Measurements from ENCODE around the gene GARNL3.

The GARNL3 gene

GRCh38 chr9:127264462-127265219 is at the start of gene GARNL3:
Gene GARNL3, plus strand, starts transcription at chr9:127264774. Its CDS starts 104 bp downstream, at chr9:127264878.
- Histone ChIP-seq H3K4me3 (no peak within 1 kb of the TSS), H3K27ac (peak within 1 kb of the TSS in 2 of 21 experiments; percentile 1 to 53)

- Histone ChIP-seq H3K27ac (no peak overlapping the region), H3K4me3 (no peak overlapping the region)
Measured at GRCh38 chr9:127215268-127216209, 49.0 kb upstream of the GARNL3 start.

- Histone ChIP-seq H3K27ac (no peak overlapping the region), H3K4me3 (no peak overlapping the region)
Measured at GRCh38 chr9:127216210-127216887, 48.2 kb upstream of the GARNL3 start.

- Histone ChIP-seq H3K27ac (no peak overlapping the region), H3K4me3 (no peak overlapping the region)
Measured at GRCh38 chr9:127216888-127217217, 47.7 kb upstream of the GARNL3 start.

GRCh38 chr9:127218818-127219217 is 45.8 kb upstream of the GARNL3 start:
- no peak overlapping the region for H3K27ac ChIP-seq
- H3K4me3 ChIP-seq, result no peak overlapping the region

- H3K27ac ChIP-seq, result no peak overlapping the region
Measured at GRCh38 chr9:127219520-127219919, 45.1 kb upstream of the GARNL3 start.

GRCh38 chr9:127221695-127222094 is 42.9 kb upstream of the GARNL3 start:
- Histone ChIP-seq H3K27ac (no peak overlapping the region), H3K4me3 (no peak overlapping the region)

More at GRCh38 chr9:127219520-127219919, 45.1 kb upstream of the GARNL3 start:
- no peak overlapping the region for H3K4me3 ChIP-seq

GRCh38 chr9:127222388-127223095 is 42.0 kb upstream of the GARNL3 start:
- H3K27ac ChIP-seq, result no peak overlapping the region

GRCh38 chr9:127223266-127223665 is 41.3 kb upstream of the GARNL3 start:
- Histone ChIP-seq H3K27ac (peak overlapping the region in 1 of 21 experiments; percentile 30), H3K4me3 (no peak overlapping the region)

More at GRCh38 chr9:127222388-127223095, 42.0 kb upstream of the GARNL3 start:
- no peak overlapping the region for H3K4me3 ChIP-seq

GRCh38 chr9:127223810-127224177 is 40.8 kb upstream of the GARNL3 start:
- Histone ChIP-seq H3K4me3 (peak overlapping the region in 2 of 7 experiments; percentile 70 to 84), H3K27ac (peak overlapping the region in 4 of 21 experiments; percentile 11 to 79 (median 41))

- H3K27ac ChIP-seq, result peak overlapping the region in 17 of 21 experiments; percentile 14 to 79 (median 61)
- peak overlapping the region; percentile 28 to 84 (median 70) for H3K4me3 ChIP-seq
Measured at GRCh38 chr9:127224178-127224882, 40.2 kb upstream of the GARNL3 start.

GRCh38 chr9:127224883-127225739 is 39.5 kb upstream of the GARNL3 start:
- H3K27ac ChIP-seq, result peak overlapping the region in 17 of 21 experiments; percentile 25 to 79 (median 65)

GRCh38 chr9:127225801-127226625 is 38.6 kb upstream of the GARNL3 start:
- H3K27ac ChIP-seq, result peak overlapping the region in 4 of 21 experiments; percentile 37 to 58 (median 49)
- peak overlapping the region; percentile 66 to 84 (median 73) for H3K4me3 ChIP-seq

More at GRCh38 chr9:127224883-127225739, 39.5 kb upstream of the GARNL3 start:
- peak overlapping the region; percentile 66 to 84 (median 73) for H3K4me3 ChIP-seq

- Histone ChIP-seq H3K4me3 (no peak overlapping the region), H3K27ac (no peak overlapping the region)
Measured at GRCh38 chr9:127229691-127230417, 34.7 kb upstream of the GARNL3 start.

GRCh38 chr9:127231666-127232065 is 32.9 kb upstream of the GARNL3 start:
- no peak overlapping the region for H3K4me3 ChIP-seq
- H3K27ac ChIP-seq, result no peak overlapping the region
